ENCODE data around the gene OPA3.

OPA3 gene

GRCh38 chr19:45505151-45505995 lies 79.2 kb downstream of the OPA3 start:
- no peak for DNase-seq (ENCODE audit: low read depth in 2 of 2)

DNA sequence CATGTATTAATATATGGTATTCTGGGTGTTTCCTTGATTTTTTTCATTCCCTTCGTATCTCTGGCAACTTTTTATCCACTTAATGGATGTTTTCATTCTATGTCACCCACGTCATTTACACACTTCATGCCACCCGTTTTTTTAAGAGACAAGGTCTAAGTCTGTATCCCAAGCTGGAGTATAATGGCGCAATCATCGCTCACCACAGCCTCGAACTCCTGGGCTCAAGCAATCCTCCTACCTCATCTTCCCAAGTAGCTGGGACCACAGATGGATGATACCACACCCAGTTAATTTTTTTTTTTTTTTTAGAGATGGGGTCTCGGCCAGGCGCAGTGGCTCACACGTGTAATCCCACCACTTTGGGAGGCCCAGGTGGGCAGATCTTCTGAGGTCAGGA lies 80.7 kb downstream of the OPA3 start:
- DNase-seq (ENCODE audit: low read depth in 2 of 2), result no peak

- no peak for DNase-seq (ENCODE audit: low read depth in 2 of 2)
Measured at GRCh38 chr19:45502111-45502510, 82.5 kb downstream of the OPA3 start.

DNA sequence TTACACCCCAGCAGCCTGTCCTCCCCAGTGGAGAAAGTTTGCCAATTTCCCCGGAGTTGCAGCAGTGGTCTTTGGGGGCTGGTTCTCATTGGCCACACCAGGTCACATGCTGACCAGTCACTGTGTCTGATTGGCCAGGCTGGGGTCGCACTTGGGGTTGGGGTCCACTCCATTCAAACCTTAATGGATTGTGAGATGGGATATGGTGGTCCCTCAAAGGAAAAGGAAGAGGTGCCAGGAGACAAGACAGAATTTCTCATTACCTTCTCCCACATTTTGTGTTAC lies 82.9 kb downstream of the OPA3 start:
- DNase-seq (ENCODE audit: low read depth in 2 of 2), result no peak

- DNase-seq (ENCODE audit: low read depth in 2 of 2), result no peak
Measured at GRCh38 chr19:45500918-45501729, 83.5 kb downstream of the OPA3 start.

GRCh38 chr19:45499196-45500180 lies 85.1 kb downstream of the OPA3 start:
- DNase-seq (ENCODE audit: low read depth in 2 of 2), result peak in 1 of 2 donors; percentile 72

- DNase-seq (ENCODE audit: low read depth in 2 of 2), result peak; percentile 63 to 70
Measured at GRCh38 chr19:45498411-45499195, 86.0 kb downstream of the OPA3 start, which contains the start of gene PPM1N. PPM1N (plus strand) TSS chr19:45498443; CDS start chr19:45498473, 30 bp downstream.

- no peak for DNase-seq (ENCODE audit: low read depth in 2 of 2)
Measured at GRCh38 chr19:45497791-45498190, 86.8 kb downstream of the OPA3 start.

- no peak for DNase-seq (ENCODE audit: low read depth in 2 of 2)
Measured at GRCh38 chr19:45496349-45496953, 88.2 kb downstream of the OPA3 start.

DNA sequence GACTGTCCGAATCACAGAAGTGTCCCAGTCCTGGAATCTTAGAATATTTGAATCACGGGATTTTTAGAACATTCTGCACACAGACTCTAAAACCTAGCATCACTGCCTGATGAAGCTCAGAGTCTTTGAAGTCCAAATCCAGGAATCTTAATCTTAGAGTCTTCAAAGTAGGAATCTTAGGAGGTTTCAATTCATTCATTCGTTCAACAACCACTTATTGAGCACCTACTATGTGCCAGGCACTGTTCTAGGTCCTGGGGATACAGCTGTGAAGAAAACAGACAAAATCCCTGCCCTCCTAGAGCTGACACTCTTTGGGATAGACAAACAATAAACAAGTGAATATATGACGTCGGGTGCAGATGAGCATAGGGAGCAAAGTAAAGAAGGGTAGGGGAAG lies 89.4 kb downstream of the OPA3 start:
- DNase-seq (ENCODE audit: low read depth in 2 of 2), result no peak

- no peak for DNase-seq (ENCODE audit: low read depth in 2 of 2)
Measured at GRCh38 chr19:45494261-45494916, 90.2 kb downstream of the OPA3 start.

DNA sequence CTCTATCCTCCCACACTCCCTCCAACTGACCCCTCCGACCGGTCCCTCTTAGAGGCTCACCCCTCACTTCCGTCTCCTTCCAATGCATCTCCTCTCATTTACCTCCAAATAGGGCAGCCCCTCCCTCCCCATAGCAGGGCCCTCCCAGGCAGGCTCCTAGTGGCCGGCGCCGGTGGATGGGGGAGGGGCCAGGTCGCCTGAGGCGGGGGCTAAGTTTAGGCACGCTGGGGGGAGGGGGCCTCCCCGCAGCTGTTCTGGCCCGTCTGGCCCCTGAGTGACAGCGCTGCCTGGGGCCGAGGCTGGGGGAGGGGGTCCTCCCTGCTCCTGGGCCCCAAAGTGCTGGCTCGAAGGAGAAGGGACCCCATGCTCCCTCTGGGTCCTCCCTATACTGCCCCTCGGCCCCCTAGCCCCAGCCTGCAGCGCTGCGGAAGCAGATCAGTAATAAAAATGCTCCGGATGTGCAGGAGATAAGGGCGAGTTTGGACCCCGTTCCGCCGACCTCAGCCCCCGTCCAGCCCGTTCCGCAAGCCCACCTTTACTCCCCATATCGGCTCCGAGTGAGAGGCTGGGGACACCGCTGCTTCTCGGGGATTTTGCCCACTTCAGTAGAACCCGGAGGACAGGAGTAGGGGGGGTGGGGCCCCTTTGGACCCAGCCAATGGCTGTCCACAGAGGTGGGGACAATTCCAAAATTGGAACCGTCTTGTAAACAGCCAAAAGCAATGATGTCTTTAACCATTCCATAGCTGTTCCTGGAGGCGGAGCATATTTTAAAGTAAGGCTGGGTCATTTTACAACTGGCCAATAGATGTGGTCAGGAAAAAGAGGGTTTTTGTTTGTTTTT lies 91.8 kb downstream of the OPA3 start:
- DNase-seq (ENCODE audit: low read depth in 2 of 2), result no peak

GRCh38 chr19:45492137-45492626 lies 92.4 kb downstream of the OPA3 start:
- DNase-seq (ENCODE audit: low read depth in 2 of 2), result no peak

GRCh38 chr19:45489216-45489855 lies 95.3 kb downstream of the OPA3 start:
- DNase-seq (ENCODE audit: low read depth in 2 of 2), result no peak

GRCh38 chr19:45488708-45489107 lies 95.9 kb downstream of the OPA3 start:
- no peak for DNase-seq (ENCODE audit: low read depth in 2 of 2)

GRCh38 chr19:45485305-45486077 lies 99.1 kb downstream of the OPA3 start:
- DNase-seq (ENCODE audit: low read depth in 2 of 2), result peak; percentile 96

DNA sequence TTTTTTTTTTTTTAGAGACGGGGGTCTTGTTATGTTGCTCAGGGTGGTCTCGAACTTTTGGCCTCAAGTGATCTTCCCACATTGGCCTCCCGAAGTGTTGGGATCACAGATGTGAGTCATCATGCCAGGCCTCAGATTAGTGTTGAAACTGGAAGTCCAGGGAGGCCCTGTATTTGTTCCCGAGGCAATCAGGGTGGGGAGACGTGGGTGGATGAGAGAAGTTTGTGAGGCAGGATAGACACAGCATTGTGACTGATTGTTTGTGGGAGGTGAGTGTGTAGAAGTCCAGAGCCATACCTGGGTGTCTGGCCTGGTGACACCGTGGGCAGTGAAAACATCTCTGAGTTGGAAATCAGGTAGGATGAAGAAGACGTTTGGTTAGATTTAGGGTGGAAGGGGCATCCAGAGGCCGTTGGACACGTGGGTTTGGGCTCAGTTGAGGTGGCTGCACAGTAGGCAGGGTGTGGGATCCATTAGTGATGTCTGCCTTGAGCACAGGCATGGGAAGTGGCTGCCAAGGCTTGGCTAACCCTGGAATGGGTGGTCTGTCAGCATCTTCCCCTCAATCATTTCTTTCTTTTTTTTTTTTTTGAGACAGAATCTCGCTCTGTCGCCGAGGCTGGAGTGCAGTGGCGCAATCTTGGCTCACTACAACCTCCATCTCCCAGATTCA lies 100.2 kb downstream of the OPA3 start:
- DNase-seq (ENCODE audit: low read depth in 2 of 2), result no peak
